Cardiac fibroblast (primary cell): Measurements from ENCODE around the gene SPTLC2.
"Not testable (repeated sequence)": the region's sequence is repeated elsewhere in the genome, so short reads cannot be mapped to it uniquely, and the experiment has no call there.

ENCODE experiments used
- DNase-seq, 2 donors: peaks; one replicate each; pipeline versions ENCODE4 v3.0.0 to v3.0.0-alpha.2; 2010; ENCODE audit warnings: low read depth in 2 of 2
- H3K4me3 ChIP-seq, 2 donors: replicated peaks in 1 of 2; 1 replicate in 1 of 2; 2 replicates in 1 of 2; pipeline ENCODE4 v1.5.1; 2011; ENCODE audit warnings: low read depth in 2 of 2, low read length in 2 of 2, mild to moderate bottlenecking in 2 of 2, moderate library complexity in 1 of 2
- TF ChIP-seq, protein P1 (sequence below): IDR thresholded peaks from one replicate; pipeline ENCODE4 v1.5.1; 2011; ENCODE audit warnings: low read depth, mild to moderate bottlenecking, low read length, inconsistent platforms

Gene SPTLC2

GRCh38 chr14:77641534-77642341 is 25.3 kb upstream of the SPTLC2 start:
- TF ChIP-seq, protein P1, sequence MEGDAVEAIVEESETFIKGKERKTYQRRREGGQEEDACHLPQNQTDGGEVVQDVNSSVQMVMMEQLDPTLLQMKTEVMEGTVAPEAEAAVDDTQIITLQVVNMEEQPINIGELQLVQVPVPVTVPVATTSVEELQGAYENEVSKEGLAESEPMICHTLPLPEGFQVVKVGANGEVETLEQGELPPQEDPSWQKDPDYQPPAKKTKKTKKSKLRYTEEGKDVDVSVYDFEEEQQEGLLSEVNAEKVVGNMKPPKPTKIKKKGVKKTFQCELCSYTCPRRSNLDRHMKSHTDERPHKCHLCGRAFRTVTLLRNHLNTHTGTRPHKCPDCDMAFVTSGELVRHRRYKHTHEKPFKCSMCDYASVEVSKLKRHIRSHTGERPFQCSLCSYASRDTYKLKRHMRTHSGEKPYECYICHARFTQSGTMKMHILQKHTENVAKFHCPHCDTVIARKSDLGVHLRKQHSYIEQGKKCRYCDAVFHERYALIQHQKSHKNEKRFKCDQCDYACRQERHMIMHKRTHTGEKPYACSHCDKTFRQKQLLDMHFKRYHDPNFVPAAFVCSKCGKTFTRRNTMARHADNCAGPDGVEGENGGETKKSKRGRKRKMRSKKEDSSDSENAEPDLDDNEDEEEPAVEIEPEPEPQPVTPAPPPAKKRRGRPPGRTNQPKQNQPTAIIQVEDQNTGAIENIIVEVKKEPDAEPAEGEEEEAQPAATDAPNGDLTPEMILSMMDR: no peak
- peak overlapping the region; percentile 42 for H3K4me3 ChIP-seq
- DNase-seq: peak; percentile 82

DNA sequence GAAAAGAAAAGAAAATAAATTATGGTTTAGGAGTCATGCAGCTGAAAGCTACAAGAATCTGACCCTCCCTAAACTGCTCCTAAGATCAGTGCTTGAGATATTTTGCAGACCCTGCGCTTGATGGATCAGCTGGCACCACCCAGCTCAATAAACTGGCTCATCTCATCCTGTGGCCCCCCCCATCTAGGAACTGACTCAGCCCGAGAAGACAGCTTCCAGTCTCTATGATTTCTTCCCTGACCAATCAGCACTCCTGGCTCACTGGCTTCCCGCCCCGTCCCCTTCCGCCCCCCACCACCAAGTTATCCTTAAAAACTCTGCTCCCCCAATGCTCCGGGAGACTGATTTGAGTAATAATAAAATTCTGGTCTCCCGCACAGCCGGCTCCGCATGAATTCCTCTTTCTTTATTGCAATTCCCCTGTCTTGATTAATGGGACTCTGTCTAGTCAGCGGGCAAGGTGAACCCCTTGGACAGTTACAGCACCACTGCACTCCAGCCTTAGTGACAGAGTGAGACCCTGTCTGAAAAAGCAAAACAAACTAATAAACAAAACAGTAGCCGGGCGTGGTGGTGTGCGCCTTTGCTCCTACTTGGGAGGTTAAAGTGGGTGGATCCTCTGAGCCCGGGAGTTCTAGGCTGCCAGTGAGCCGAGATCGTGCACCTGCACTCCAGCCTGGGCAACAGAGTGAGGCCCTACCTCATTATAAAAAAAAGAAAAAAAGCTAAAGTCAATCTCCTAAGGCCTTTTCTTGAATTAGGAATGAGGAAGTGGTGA is 24.5 kb upstream of the SPTLC2 start:
- H3K4me3 ChIP-seq: no peak overlapping the region
- TF ChIP-seq, protein P1: no peak
- peak in 1 of 2 donors; percentile 5 for DNase-seq

DNA sequence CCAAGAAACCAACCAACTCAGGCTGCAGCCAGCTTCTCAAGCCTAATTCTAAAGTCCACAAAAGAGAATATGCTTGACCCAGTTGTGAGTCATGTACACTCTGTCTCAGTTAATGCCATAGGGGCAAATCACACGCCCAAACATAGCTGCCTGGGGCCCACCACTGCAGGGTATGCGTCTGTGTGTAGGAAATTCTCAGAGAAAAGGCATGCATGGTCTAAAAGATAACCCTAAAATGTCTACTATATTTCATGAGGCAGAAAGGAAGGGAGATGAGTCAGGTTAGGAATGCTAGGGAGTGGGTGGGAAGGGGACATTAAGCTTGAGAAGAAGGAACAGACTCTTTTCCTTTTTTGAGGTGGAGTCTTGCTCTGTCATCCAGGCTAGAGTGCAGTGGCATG is 22.3 kb upstream of the SPTLC2 start:
- TF ChIP-seq, protein P1: no peak
- no peak overlapping the region for H3K4me3 ChIP-seq
- peak; percentile 63 to 88 for DNase-seq

- H3K4me3 ChIP-seq, DNase-seq: not testable (repeated sequence)
Observed at GRCh38 chr14:77635869-77636268, 19.4 kb upstream of the SPTLC2 start.

- DNase-seq, H3K4me3 ChIP-seq: not testable (repeated sequence)
Observed at GRCh38 chr14:77635466-77635865, 19.0 kb upstream of the SPTLC2 start.

DNA sequence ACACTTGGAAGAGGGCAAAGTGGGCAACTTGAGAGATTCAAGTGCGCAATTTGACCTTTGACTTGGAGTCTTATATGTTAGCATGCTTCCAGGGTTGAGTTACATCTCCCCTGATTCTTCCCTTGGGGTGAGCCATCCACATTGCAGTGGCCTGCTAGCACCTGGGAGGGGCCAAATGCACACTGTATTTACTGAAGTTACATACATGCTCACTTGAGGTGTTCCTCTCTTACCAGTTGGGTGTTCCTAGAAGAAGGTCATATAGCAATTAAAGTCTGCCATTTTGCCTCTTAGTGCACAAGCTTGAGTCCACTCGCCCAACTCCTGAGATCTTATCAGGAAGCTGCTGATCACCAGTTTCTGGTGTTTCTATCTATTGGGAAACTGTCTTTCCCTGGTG is 13.7 kb upstream of the SPTLC2 start:
- DNase-seq: no peak
- TF ChIP-seq, protein P1: no peak
- H3K4me3 ChIP-seq: no peak overlapping the region

- H3K4me3 ChIP-seq: no peak overlapping the region
- TF ChIP-seq, protein P1: no peak
- DNase-seq: no peak
Observed at GRCh38 chr14:77625360-77625759, 8.9 kb upstream of the SPTLC2 start.
